A673 (cell line): ENCODE measurements around the gene RBFOX1.

ENCODE experiments used
- CTCF ChIP-seq: fragments of 300-800, 200-600 bp; sonication (generic); conservative IDR thresholded peaks from 2 replicates; pipeline ENCODE4 v1.5.1; 2017; ENCODE audit warnings: low read depth, mild to moderate bottlenecking, antibody characterized with exemption, low read length, moderate library complexity, mixed read lengths
- EZH2 ChIP-seq: fragments of 200-600 bp; sonication (generic); IDR thresholded peaks from 2 replicates; pipeline ENCODE4 v1.6.1; 2017; ENCODE audit warnings: borderline replicate concordance, low read depth, mild to moderate bottlenecking, mixed read lengths, antibody characterized with exemption, low read length; ENCODE audit not compliant: poor library complexity, severe bottlenecking

DNA sequence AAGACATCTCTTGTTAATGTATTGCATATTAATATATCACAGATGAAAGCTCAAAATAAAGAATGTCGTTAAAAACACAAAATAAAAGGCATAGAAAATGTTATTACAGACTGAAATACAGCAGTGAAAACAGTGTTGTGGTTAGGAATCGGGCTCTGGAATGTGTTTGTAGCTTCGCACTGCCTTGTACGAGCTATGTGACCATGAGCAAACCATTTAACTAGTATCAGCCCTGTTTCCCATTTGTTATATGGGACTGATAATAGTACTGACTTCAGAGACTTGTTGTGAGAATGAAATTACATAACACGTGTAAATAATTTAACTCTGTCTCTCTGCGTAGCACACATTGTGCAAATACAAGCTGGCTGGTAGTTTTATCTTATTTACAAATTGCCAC is 648 bp upstream of the RBFOX1 start:
- no peak for TF ChIP-seq CTCF
- no peak for TF ChIP-seq EZH2
